ENCODE results near the gene CPTP. TPM values are rescaled to one million over a fixed set of nuclear protein-coding genes. Genes with fewer than 3 reads are reported as not detected.

The CPTP gene
- total and polyA plus RNA-seq, 4 donors: 7.9 to 45.1 (median 22.5) TPM

- no peaks in the 10 kb centered on the region for H3K9me3 ChIP-seq (ENCODE audit: control insufficient read depth in 4 of 4, low read length in 3 of 4)
- H3K4me3 ChIP-seq (ENCODE audit: low read depth in 1 of 3, low read length in 3 of 3): no peak overlapping the region
- no peak overlapping the region for H3K27ac ChIP-seq (ENCODE audit: low read depth in 1 of 2, low read length in 2 of 2)
- DNase-seq (ENCODE audit: low spot score): no peak
- TF ChIP-seq, protein P1, sequence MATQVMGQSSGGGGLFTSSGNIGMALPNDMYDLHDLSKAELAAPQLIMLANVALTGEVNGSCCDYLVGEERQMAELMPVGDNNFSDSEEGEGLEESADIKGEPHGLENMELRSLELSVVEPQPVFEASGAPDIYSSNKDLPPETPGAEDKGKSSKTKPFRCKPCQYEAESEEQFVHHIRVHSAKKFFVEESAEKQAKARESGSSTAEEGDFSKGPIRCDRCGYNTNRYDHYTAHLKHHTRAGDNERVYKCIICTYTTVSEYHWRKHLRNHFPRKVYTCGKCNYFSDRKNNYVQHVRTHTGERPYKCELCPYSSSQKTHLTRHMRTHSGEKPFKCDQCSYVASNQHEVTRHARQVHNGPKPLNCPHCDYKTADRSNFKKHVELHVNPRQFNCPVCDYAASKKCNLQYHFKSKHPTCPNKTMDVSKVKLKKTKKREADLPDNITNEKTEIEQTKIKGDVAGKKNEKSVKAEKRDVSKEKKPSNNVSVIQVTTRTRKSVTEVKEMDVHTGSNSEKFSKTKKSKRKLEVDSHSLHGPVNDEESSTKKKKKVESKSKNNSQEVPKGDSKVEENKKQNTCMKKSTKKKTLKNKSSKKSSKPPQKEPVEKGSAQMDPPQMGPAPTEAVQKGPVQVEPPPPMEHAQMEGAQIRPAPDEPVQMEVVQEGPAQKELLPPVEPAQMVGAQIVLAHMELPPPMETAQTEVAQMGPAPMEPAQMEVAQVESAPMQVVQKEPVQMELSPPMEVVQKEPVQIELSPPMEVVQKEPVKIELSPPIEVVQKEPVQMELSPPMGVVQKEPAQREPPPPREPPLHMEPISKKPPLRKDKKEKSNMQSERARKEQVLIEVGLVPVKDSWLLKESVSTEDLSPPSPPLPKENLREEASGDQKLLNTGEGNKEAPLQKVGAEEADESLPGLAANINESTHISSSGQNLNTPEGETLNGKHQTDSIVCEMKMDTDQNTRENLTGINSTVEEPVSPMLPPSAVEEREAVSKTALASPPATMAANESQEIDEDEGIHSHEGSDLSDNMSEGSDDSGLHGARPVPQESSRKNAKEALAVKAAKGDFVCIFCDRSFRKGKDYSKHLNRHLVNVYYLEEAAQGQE (IDR thresholded peaks at IDR 0.05): no peak
- TF ChIP-seq EGR1 (IDR thresholded peaks at IDR 0.05; ENCODE audit: low read depth in 2 of 2) (no peak), FOXA1 (IDR thresholded peaks at IDR 0.05) (no peak), TAF1 (conservative IDR thresholded peaks at IDR 0.05) (no peak), SP1 (IDR thresholded peaks at IDR 0.05) (no peak), ZBTB33 (IDR thresholded peaks at IDR 0.05) (no peak), GABPA (IDR thresholded peaks at IDR 0.05 in 1 of 2, conservative IDR thresholded peaks at IDR 0.05 in 1 of 2) (no peak), YY1 (IDR thresholded peaks at IDR 0.05) (no peak), NR2F2 (IDR thresholded peaks at IDR 0.05) (no peak), MAX (IDR thresholded peaks at IDR 0.05) (no peak), HNF4A (conservative IDR thresholded peaks at IDR 0.05) (no peak), RAD21 (IDR thresholded peaks at IDR 0.05) (no peak), JUND (IDR thresholded peaks at IDR 0.05) (no peak), FOXA2 (IDR thresholded peaks at IDR 0.05) (no peak), HNF4G (IDR thresholded peaks at IDR 0.05) (no peak), RXRA (IDR thresholded peaks at IDR 0.05) (no peak)
- TF ChIP-seq, protein P2, sequence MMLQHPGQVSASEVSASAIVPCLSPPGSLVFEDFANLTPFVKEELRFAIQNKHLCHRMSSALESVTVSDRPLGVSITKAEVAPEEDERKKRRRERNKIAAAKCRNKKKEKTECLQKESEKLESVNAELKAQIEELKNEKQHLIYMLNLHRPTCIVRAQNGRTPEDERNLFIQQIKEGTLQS (IDR thresholded peaks at IDR 0.05): no peak
- TF ChIP-seq, protein P3, sequence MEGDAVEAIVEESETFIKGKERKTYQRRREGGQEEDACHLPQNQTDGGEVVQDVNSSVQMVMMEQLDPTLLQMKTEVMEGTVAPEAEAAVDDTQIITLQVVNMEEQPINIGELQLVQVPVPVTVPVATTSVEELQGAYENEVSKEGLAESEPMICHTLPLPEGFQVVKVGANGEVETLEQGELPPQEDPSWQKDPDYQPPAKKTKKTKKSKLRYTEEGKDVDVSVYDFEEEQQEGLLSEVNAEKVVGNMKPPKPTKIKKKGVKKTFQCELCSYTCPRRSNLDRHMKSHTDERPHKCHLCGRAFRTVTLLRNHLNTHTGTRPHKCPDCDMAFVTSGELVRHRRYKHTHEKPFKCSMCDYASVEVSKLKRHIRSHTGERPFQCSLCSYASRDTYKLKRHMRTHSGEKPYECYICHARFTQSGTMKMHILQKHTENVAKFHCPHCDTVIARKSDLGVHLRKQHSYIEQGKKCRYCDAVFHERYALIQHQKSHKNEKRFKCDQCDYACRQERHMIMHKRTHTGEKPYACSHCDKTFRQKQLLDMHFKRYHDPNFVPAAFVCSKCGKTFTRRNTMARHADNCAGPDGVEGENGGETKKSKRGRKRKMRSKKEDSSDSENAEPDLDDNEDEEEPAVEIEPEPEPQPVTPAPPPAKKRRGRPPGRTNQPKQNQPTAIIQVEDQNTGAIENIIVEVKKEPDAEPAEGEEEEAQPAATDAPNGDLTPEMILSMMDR (IDR thresholded peaks at IDR 0.05; ENCODE audit: low read depth, low read length, missing input control): no peak
- H3K27me3 ChIP-seq (ENCODE audit: control insufficient read depth in 4 of 4, insufficient read depth in 4 of 4, low read length in 3 of 4): no peaks in the 10 kb centered on the region
- peaks cover 13 to 41% (median 31%) of the 10 kb centered on the region in 4 donors for H3K4me1 ChIP-seq (ENCODE audit: control insufficient read depth in 4 of 4, insufficient read depth in 4 of 4, low read length in 3 of 4)
- H3K9ac ChIP-seq (ENCODE audit: low read depth in 1 of 2, low read length in 2 of 2): no peak overlapping the region
- 87% methylated on average over 15 of the region's 15 CpGs for WGBS
- H3K36me3 ChIP-seq (ENCODE audit: control insufficient read depth in 4 of 4, insufficient read depth in 3 of 4, low read depth in 1 of 4, low read length in 3 of 4): peaks cover 0 to 11% (median 6%) of the 10 kb centered on the region in 4 donors
Observed at GRCh38 chr1:1328254-1328653, 3.7 kb downstream of the CPTP start.
